Endodermal cell (in vitro differentiated cells): ENCODE measurements around the gene NT5E. TPM values are rescaled to one million over a fixed set of nuclear protein-coding genes. Genes with fewer than 3 reads are reported as not detected.

Experiments
- DNase-seq: peaks from one replicate; pipeline ENCODE4 v3.0.0-alpha.2; 2017
- H3K27ac ChIP-seq: 2 replicates; pipeline ENCODE4 v1.5.1; 2013; ENCODE audit warnings: mild to moderate bottlenecking, low read depth, low read length, moderate library complexity
- H3K27me3 ChIP-seq: 2 replicates; pipeline ENCODE4 v1.6.1; 2013; ENCODE audit warnings: mild to moderate bottlenecking, low read length, moderate library complexity; ENCODE audit not compliant: insufficient read depth, control insufficient read depth, poor library complexity, severe bottlenecking
- H3K36me3 ChIP-seq: 2 replicates; pipeline ENCODE4 v1.7.0; 2013; ENCODE audit warnings: mild to moderate bottlenecking, low read length, moderate library complexity; ENCODE audit not compliant: control insufficient read depth, insufficient read depth
- H3K4me1 ChIP-seq: one replicate; pipeline ENCODE4 v1.7.0; 2013; ENCODE audit warnings: low read length; ENCODE audit not compliant: control insufficient read depth, insufficient read depth
- H3K4me3 ChIP-seq: 2 replicates; pipeline ENCODE4 v1.5.1; 2013; ENCODE audit warnings: mild to moderate bottlenecking, low read length, moderate library complexity
- H3K9ac ChIP-seq: 2 replicates; pipeline ENCODE4 v1.6.1; 2013; ENCODE audit warnings: mild to moderate bottlenecking, low read length, moderate library complexity; ENCODE audit not compliant: poor library complexity, severe bottlenecking; ENCODE audit errors: extremely low read depth
- H3K9me3 ChIP-seq: 2 replicates; pipeline ENCODE4 v1.6.1; 2013; ENCODE audit warnings: mild to moderate bottlenecking, low read length, moderate library complexity; ENCODE audit not compliant: control insufficient read depth
- H3K27ac Mint-ChIP-seq: 2 replicates; pipeline ENCODE4 v1.8.0; 2020; ENCODE audit warnings: mixed read lengths
- H3K27me3 Mint-ChIP-seq: 2 replicates; pipeline ENCODE4 v1.8.0; 2021; ENCODE audit warnings: mild to moderate bottlenecking, mixed read lengths; ENCODE audit not compliant: insufficient read depth
- H3K36me3 Mint-ChIP-seq: 2 replicates; pipeline ENCODE4 v1.8.0; 2020; ENCODE audit warnings: low read depth, mixed read lengths
- H3K4me1 Mint-ChIP-seq: 2 replicates; pipeline ENCODE4 v1.8.0; 2020; ENCODE audit warnings: mixed read lengths
- H3K4me3 Mint-ChIP-seq: 2 replicates; pipeline ENCODE4 v1.8.0; 2020; ENCODE audit warnings: mild to moderate bottlenecking, moderate library complexity, mixed read lengths
- H3K9me3 Mint-ChIP-seq: 2 replicates; pipeline ENCODE4 v1.8.0; 2020; ENCODE audit warnings: mild to moderate bottlenecking, mixed read lengths
- WGBS, 2 experiments: methylation state at CpG; one replicate each; pipeline versions ENCODE4 v1.1.5 to v1.1.7; 2013; ENCODE audit warnings: missing lambda C conversion rate in 2 of 2, mixed read lengths in 1 of 2; ENCODE audit not compliant: insufficient coverage in 1 of 2, insufficient read length in 1 of 2; 5-methylcytosine and 5-hydroxymethylcytosine counted together
- total RNA-seq, 2 donors: library from RNA; stranded (reverse); fragmentation: NEBNext Ultra II Directional in 1 of 2; extraction: Animal tissue kit (Norgen Biotek cat#: 25700) in 1 of 2; gene quantifications; 2 replicates in 1 of 2; 3 replicates in 1 of 2; pipeline ENCODE4 v1.2.1, GENCODE V29; 2021
- TF ChIP-seq, protein P1 (sequence below): fragments of 200-600 bp; sonication (generic); conservative IDR thresholded peaks from 2 replicates; pipeline ENCODE4 v1.5.0; 2021; ENCODE audit warnings: antibody characterized with exemption, mild to moderate bottlenecking

NT5E gene
- total RNA-seq, 2 donors from 2014 or later, result 0.33 to 0.75 TPM

GRCh38 chr6:85458782-85459181 is 8.9 kb downstream of the NT5E start:
- Mint-ChIP-seq H3K36me3 (no peaks in the 10 kb centered on the region), H3K4me3 (no peak overlapping the region), H3K27ac (no peak overlapping the region), H3K4me1 (peaks cover 25% of the 10 kb centered on the region), H3K27me3 (peaks cover 23% of the 10 kb centered on the region), H3K9me3 (no peaks in the 10 kb centered on the region)
- Histone ChIP-seq H3K9me3 (no peaks in the 10 kb centered on the region), H3K27me3 (peaks cover 13% of the 10 kb centered on the region), H3K4me1 (no peaks in the 10 kb centered on the region), H3K9ac (no peak overlapping the region), H3K27ac (no peak overlapping the region), H3K36me3 (no peaks in the 10 kb centered on the region), H3K4me3 (no peak overlapping the region)
- DNase-seq, result peak; percentile 62
- 99 to 100% methylated on average over 1 to 3 of the region's 3 CpGs for WGBS, 2 experiments
- TF ChIP-seq, protein P1, sequence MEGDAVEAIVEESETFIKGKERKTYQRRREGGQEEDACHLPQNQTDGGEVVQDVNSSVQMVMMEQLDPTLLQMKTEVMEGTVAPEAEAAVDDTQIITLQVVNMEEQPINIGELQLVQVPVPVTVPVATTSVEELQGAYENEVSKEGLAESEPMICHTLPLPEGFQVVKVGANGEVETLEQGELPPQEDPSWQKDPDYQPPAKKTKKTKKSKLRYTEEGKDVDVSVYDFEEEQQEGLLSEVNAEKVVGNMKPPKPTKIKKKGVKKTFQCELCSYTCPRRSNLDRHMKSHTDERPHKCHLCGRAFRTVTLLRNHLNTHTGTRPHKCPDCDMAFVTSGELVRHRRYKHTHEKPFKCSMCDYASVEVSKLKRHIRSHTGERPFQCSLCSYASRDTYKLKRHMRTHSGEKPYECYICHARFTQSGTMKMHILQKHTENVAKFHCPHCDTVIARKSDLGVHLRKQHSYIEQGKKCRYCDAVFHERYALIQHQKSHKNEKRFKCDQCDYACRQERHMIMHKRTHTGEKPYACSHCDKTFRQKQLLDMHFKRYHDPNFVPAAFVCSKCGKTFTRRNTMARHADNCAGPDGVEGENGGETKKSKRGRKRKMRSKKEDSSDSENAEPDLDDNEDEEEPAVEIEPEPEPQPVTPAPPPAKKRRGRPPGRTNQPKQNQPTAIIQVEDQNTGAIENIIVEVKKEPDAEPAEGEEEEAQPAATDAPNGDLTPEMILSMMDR, result no peak

GRCh38 chr6:85459224-85459901 is 9.5 kb downstream of the NT5E start:
- TF ChIP-seq, protein P1, result no peak
- no peak overlapping the region for H3K4me3 ChIP-seq
- no peak overlapping the region for H3K27ac ChIP-seq
- no peaks in the 10 kb centered on the region for H3K4me1 ChIP-seq
- Mint-ChIP-seq H3K27me3 (peaks cover 17% of the 10 kb centered on the region), H3K9me3 (no peaks in the 10 kb centered on the region), H3K27ac (no peak overlapping the region), H3K4me1 (peaks cover 25% of the 10 kb centered on the region), H3K36me3 (no peaks in the 10 kb centered on the region), H3K4me3 (no peak overlapping the region)
- H3K27me3 ChIP-seq, result peaks cover 8% of the 10 kb centered on the region
- no peak overlapping the region for H3K9ac ChIP-seq
- no peaks in the 10 kb centered on the region for H3K36me3 ChIP-seq
- DNase-seq, result no peak
- H3K9me3 ChIP-seq, result no peaks in the 10 kb centered on the region
- WGBS, 2 experiments, result 83 to 87% methylated on average over 2 to 4 of the region's 4 CpGs

- H3K36me3 Mint-ChIP-seq, result no peaks in the 10 kb centered on the region
- peaks cover 25% of the 10 kb centered on the region for H3K4me1 Mint-ChIP-seq
- no peaks in the 10 kb centered on the region for H3K4me1 ChIP-seq
- WGBS, 2 experiments, result 13 to 65% methylated on average over 1 to 3 of the region's 4 CpGs
- no peaks in the 10 kb centered on the region for H3K9me3 ChIP-seq
- TF ChIP-seq, protein P1, result no peak
- peak; percentile 36 for DNase-seq
- H3K9me3 Mint-ChIP-seq, result no peaks in the 10 kb centered on the region
- H3K27ac Mint-ChIP-seq, result no peak overlapping the region
- H3K36me3 ChIP-seq, result no peaks in the 10 kb centered on the region
- H3K27me3 ChIP-seq, result no peaks in the 10 kb centered on the region
- peaks cover 13% of the 10 kb centered on the region for H3K27me3 Mint-ChIP-seq
- no peak overlapping the region for H3K9ac ChIP-seq
- no peak overlapping the region for H3K4me3 ChIP-seq
- H3K4me3 Mint-ChIP-seq, result no peak overlapping the region
- no peak overlapping the region for H3K27ac ChIP-seq
Observed at GRCh38 chr6:85460154-85460920, 10.5 kb downstream of the NT5E start.
